ENCODE measurements around the gene DNM2. TPM values are rescaled to one million over a fixed set of nuclear protein-coding genes. Genes with fewer than 3 reads are reported as not detected.

Gene DNM2
- total and polyA plus RNA-seq, 9 of the 15 experiments (the other 6 are each of a cell fraction or from before 2014, with no cell fraction given) = 2.2 to 161 (median 72.6) TPM

DNA sequence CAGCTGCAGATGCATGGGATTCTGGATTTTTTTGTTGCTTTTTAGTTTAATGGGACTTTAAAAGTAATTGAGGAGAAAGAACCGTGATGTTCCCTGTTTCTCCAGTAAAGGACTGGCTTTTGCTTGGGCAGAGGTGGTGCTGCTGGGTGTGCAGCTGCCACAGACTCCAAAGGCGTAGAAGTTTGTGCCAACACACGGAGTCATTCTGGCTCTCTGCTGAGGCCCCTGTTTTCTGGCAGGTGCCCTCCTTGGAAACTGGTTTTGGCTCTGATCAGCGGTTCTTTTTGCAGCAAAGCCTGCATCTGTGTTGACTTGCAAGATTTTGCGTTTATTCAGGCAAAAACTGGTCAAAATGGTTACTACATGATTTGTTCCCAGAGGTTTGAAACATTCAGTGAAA is 32.7 kb upstream of the DNM2 start:
- H3K9me3 ChIP-seq (replicated peaks; ENCODE audit: control insufficient read depth, insufficient read depth, low read depth, low read length) = no peaks in the 10 kb centered on the region
- ChIA-PET CTCF (ENCODE audit: low intra/inter-chr PET ratio) (interaction anchor here (0.5 kb wide), 1 partner anchor 16 kb away, joined by 3 read pairs; no protein-coding TSS in a partner anchor), POLR2A (interaction anchor here (0.7 kb wide), 1 partner anchor 32 kb away, joined by 3 read pairs; no protein-coding TSS in a partner anchor)
- H4K20me1 ChIP-seq (replicated peaks; ENCODE audit: control insufficient read depth, insufficient read depth, low read length) = peaks cover 14% of the 10 kb centered on the region
- TSS peak; percentile 35 for BruUV-seq (replicated peaks)
- H3K4me1 ChIP-seq (replicated peaks in 1 of 2; ENCODE audit: control insufficient read depth in 2 of 2, insufficient read depth in 2 of 2, low read length in 2 of 2) = peaks cover 0 to 17% of the 10 kb centered on the region in 2 experiments; a peak in 1 of 5 replicates
- H3K9ac ChIP-seq (ENCODE audit: insufficient read depth in 1 of 2, low read depth in 2 of 2, low read length in 2 of 2) = no peak overlapping the region
- no peaks in the 10 kb centered on the region for H3K27me3 ChIP-seq (ENCODE audit: control insufficient read depth in 2 of 2, insufficient read depth in 2 of 2, low read length in 2 of 2)
- H3K4me3 ChIP-seq = no peak overlapping the region
- in situ Hi-C loops (cut with MboI) (no loop called here), intact Hi-C loops (cut with micrococcal nuclease) (no loop called here)
- no peak for DNase-seq (ENCODE audit: extremely low read depth in 1 of 4, low spot score in 3 of 4)
- no peak overlapping the region for H3K27ac ChIP-seq (ENCODE audit: extremely low read depth, low read depth, low read length)
- no peak overlapping the region for H3K4me2 ChIP-seq (ENCODE audit: insufficient read depth, low read length)
- 90% methylated on average over 5 of the region's 5 CpGs for WGBS (ENCODE audit: insufficient coverage, low coverage, missing lambda C conversion rate)
- no peak for FAIRE-seq
- H3K9me1 ChIP-seq (ENCODE audit: control insufficient read depth, insufficient read depth, low read length) = no peaks in the 10 kb centered on the region
- H3K79me2 ChIP-seq (ENCODE audit: control insufficient read depth, insufficient read depth, low read length) = peaks cover 7% of the 10 kb centered on the region; the same call in 1 of the 3 replicates
- ATAC-seq = no peak
- H3K36me3 ChIP-seq (ENCODE audit: control insufficient read depth, insufficient read depth, low read length) = peaks cover 99% of the 10 kb centered on the region
- TF ChIP-seq ZNF316 (IDR thresholded peaks at IDR 0.05) = no peak
- no peak for TF ChIP-seq UBTF (IDR thresholded peaks at IDR 0.05; ENCODE audit: borderline replicate concordance in 1 of 2, low read depth in 2 of 2, low read length in 2 of 2)
- TF ChIP-seq ATF1 (CRISPR knock-in tag; IDR thresholded peaks at IDR 0.05) = no peak
- TF ChIP-seq ATF1 (tag; IDR thresholded peaks at IDR 0.05) = no peak
- no peak for TF ChIP-seq RFX7 (CRISPR knock-in tag; IDR thresholded peaks at IDR 0.05)
- TF ChIP-seq E2F3 (CRISPR knock-in tag; IDR thresholded peaks at IDR 0.05) = no peak
- TF ChIP-seq FOXM1 (IDR thresholded peaks at IDR 0.05; ENCODE audit: low read depth) = no peak
- TF ChIP-seq FOXM1 (CRISPR knock-in tag; IDR thresholded peaks at IDR 0.05; ENCODE audit: low read depth) = no peak
- no peak for TF ChIP-seq RCOR1 (IDR thresholded peaks at IDR 0.05; ENCODE audit: borderline replicate concordance in 1 of 2, low read depth in 2 of 2, low read length in 2 of 2)
- TF ChIP-seq NR3C1 (CRISPR knock-in tag; IDR thresholded peaks at IDR 0.05) = no peak
- TF ChIP-seq OTX1 (CRISPR knock-in tag; IDR thresholded peaks at IDR 0.05) = no peak
- TF ChIP-seq JUND (IDR thresholded peaks at IDR 0.05; ENCODE audit: borderline replicate concordance, low read depth, low read length) = no peak
- TF ChIP-seq JUND (tag; IDR thresholded peaks at IDR 0.05; ENCODE audit: borderline replicate concordance, low read depth, low read length) = no peak
- no peak for TF ChIP-seq ZNF324 (CRISPR knock-in tag; IDR thresholded peaks at IDR 0.05)
- no peak for TF ChIP-seq NEUROD1 (IDR thresholded peaks at IDR 0.05; ENCODE audit: borderline replicate concordance, low read depth, low read length, partially characterized antibody)
- no peak for TF ChIP-seq ARID3A (IDR thresholded peaks at IDR 0.05; ENCODE audit: borderline replicate concordance, low read depth, low read length)
- TF ChIP-seq, protein P1, sequence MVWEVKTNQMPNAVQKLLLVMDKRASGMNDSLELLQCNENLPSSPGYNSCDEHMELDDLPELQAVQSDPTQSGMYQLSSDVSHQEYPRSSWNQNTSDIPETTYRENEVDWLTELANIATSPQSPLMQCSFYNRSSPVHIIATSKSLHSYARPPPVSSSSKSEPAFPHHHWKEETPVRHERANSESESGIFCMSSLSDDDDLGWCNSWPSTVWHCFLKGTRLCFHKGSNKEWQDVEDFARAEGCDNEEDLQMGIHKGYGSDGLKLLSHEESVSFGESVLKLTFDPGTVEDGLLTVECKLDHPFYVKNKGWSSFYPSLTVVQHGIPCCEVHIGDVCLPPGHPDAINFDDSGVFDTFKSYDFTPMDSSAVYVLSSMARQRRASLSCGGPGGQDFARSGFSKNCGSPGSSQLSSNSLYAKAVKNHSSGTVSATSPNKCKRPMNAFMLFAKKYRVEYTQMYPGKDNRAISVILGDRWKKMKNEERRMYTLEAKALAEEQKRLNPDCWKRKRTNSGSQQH (CRISPR knock-in tag; IDR thresholded peaks at IDR 0.05) = no peak
- no peak overlapping the region for H2AFZ ChIP-seq (ENCODE audit: low read depth, low read length)
